H9 (cell line): ENCODE results near the gene PUM2. TPM values are rescaled to one million over a fixed set of nuclear protein-coding genes. Genes with fewer than 3 reads are reported as not detected.

ENCODE experiments used
- DNase-seq: peaks from one replicate; pipeline ENCODE4 v3.0.0-alpha.2; 2017
- H2AFZ ChIP-seq: one replicate; pipeline ENCODE4 v1.6.1; 2013; ENCODE audit warnings: mild to moderate bottlenecking, low read length, control low read depth, moderate library complexity
- H2AK5ac ChIP-seq: 2 replicates; pipeline ENCODE4 v1.6.1; 2013; ENCODE audit warnings: low read length, control low read depth, mixed read lengths; ENCODE audit not compliant: insufficient read length
- H2BK120ac ChIP-seq: one replicate; pipeline ENCODE4 v1.6.1; 2013; ENCODE audit warnings: low read depth, mild to moderate bottlenecking, low read length, control low read depth, inconsistent platforms; ENCODE audit not compliant: poor library complexity, severe bottlenecking
- H2BK12ac ChIP-seq: 2 replicates; pipeline ENCODE4 v1.6.1; 2013; ENCODE audit warnings: low read length, control low read depth, mixed read lengths, low read depth; ENCODE audit not compliant: insufficient read length
- H2BK15ac ChIP-seq: 2 replicates; pipeline ENCODE4 v1.6.1; 2013; ENCODE audit warnings: low read depth, low read length, control low read depth
- H2BK20ac ChIP-seq: one replicate; pipeline ENCODE4 v1.6.1; 2013; ENCODE audit warnings: low read depth, mild to moderate bottlenecking, low read length, control low read depth, inconsistent platforms; ENCODE audit not compliant: poor library complexity, severe bottlenecking
- H2BK5ac ChIP-seq: 2 replicates; pipeline ENCODE4 v1.6.1; 2013; ENCODE audit warnings: low read length, control low read depth, mixed read lengths; ENCODE audit not compliant: insufficient read length
- H3K14ac ChIP-seq: 2 replicates; pipeline ENCODE4 v1.6.1; 2013; ENCODE audit warnings: low read length, control low read depth; ENCODE audit not compliant: insufficient read depth
- H3K18ac ChIP-seq: 2 replicates; pipeline ENCODE4 v1.6.1; 2013; ENCODE audit warnings: low read depth, mild to moderate bottlenecking, mixed read lengths, low read length, control low read depth; ENCODE audit not compliant: insufficient read length
- H3K23ac ChIP-seq: 2 replicates; pipeline ENCODE4 v1.6.1; 2013; ENCODE audit warnings: low read length, control low read depth, mixed read lengths, low read depth; ENCODE audit not compliant: insufficient read length
- H3K23me2 ChIP-seq: 2 replicates; pipeline ENCODE4 v1.6.1; 2013; ENCODE audit warnings: low read depth, mild to moderate bottlenecking, mixed read lengths, low read length, control low read depth; ENCODE audit not compliant: insufficient read length, poor library complexity, severe bottlenecking
- H3K27ac ChIP-seq: 2 replicates; pipeline ENCODE4 v1.5.1; 2013; ENCODE audit warnings: low read length, control low read depth, mixed read lengths, low read depth; ENCODE audit not compliant: insufficient read length
- H3K27me3 ChIP-seq: 2 replicates; pipeline ENCODE4 v1.6.1; 2013; ENCODE audit warnings: low read length, control low read depth, inconsistent platforms; ENCODE audit not compliant: insufficient read depth
- H3K4ac ChIP-seq: 2 replicates; pipeline ENCODE4 v1.6.1; 2013; ENCODE audit warnings: low read depth, mild to moderate bottlenecking, control low read depth, inconsistent platforms, low read length, moderate library complexity
- H3K4me1 ChIP-seq: 2 replicates; pipeline ENCODE4 v1.6.1; 2013; ENCODE audit warnings: low read length, control low read depth, inconsistent platforms; ENCODE audit not compliant: insufficient read depth
- H3K4me2 ChIP-seq: 2 replicates; pipeline ENCODE4 v1.6.1; 2013; ENCODE audit warnings: low read length, control low read depth, mixed read lengths; ENCODE audit not compliant: insufficient read length, insufficient read depth
- H3K56ac ChIP-seq: 2 replicates; pipeline ENCODE4 v1.6.1; 2013; ENCODE audit warnings: low read depth, mild to moderate bottlenecking, mixed read lengths, low read length, control low read depth; ENCODE audit not compliant: insufficient read length
- H3K79me1 ChIP-seq: 2 replicates; pipeline ENCODE4 v1.6.1; 2013; ENCODE audit warnings: low read depth, mild to moderate bottlenecking, moderate library complexity, low read length, control low read depth, inconsistent platforms; ENCODE audit not compliant: insufficient read depth, poor library complexity, severe bottlenecking
- H3K79me2 ChIP-seq: 2 replicates; pipeline ENCODE4 v1.6.1; 2013; ENCODE audit warnings: low read length, control low read depth, inconsistent platforms; ENCODE audit not compliant: insufficient read depth
- H3K9ac ChIP-seq: 2 replicates; pipeline ENCODE4 v1.6.1; 2013; ENCODE audit warnings: low read length, control low read depth, mixed read lengths; ENCODE audit not compliant: insufficient read length; ENCODE audit errors: extremely low read depth
- H3K9me3 ChIP-seq: one replicate; pipeline ENCODE4 v1.6.1; 2013; ENCODE audit warnings: low read depth, low read length, inconsistent platforms; ENCODE audit not compliant: control insufficient read depth
- H3T11ph ChIP-seq: one replicate; pipeline ENCODE4 v1.6.1; 2013; ENCODE audit warnings: mild to moderate bottlenecking, low read length, control low read depth, inconsistent platforms
- H4K20me1 ChIP-seq: one replicate; pipeline ENCODE4 v1.6.1; 2013; ENCODE audit not compliant: control insufficient read depth, insufficient read length, insufficient read depth
- H4K5ac ChIP-seq: 2 replicates; pipeline ENCODE4 v1.6.1; 2013; ENCODE audit warnings: low read depth, mild to moderate bottlenecking, mixed read lengths, low read length, control low read depth; ENCODE audit not compliant: insufficient read length
- H4K8ac ChIP-seq: replicated peaks from 2 replicates; pipeline ENCODE4 v1.6.1; 2013; ENCODE audit warnings: low read length, control low read depth, mixed read lengths, low read depth; ENCODE audit not compliant: insufficient read length
- H4K91ac ChIP-seq: 2 replicates; pipeline ENCODE4 v1.6.1; 2013; ENCODE audit warnings: low read depth, mild to moderate bottlenecking, moderate library complexity, mixed read lengths, low read length, control low read depth; ENCODE audit not compliant: insufficient read length
- H3K27ac Mint-ChIP-seq, 3 experiments: 2 replicates in 2 of 3; 3 replicates in 1 of 3; pipeline ENCODE4 v1.8.0; 2020 to 2021; ENCODE audit warnings: mixed read lengths in 3 of 3, mild to moderate bottlenecking in 1 of 3, moderate library complexity in 1 of 3
- H3K27me3 Mint-ChIP-seq: 2 replicates; pipeline ENCODE4 v1.8.0; 2021; ENCODE audit warnings: low read depth, mild to moderate bottlenecking, moderate library complexity, mixed read lengths
- H3K36me3 Mint-ChIP-seq, 3 experiments: 2 replicates in 2 of 3; 3 replicates in 1 of 3; pipeline ENCODE4 v1.8.0; 2020 to 2021; ENCODE audit warnings: low read depth in 3 of 3, mixed read lengths in 3 of 3; ENCODE audit not compliant: insufficient read depth in 1 of 3
- H3K4me1 Mint-ChIP-seq, 2 experiments: 2 replicates each; pipeline ENCODE4 v1.8.0; 2020; ENCODE audit warnings: mixed read lengths in 2 of 2
- H3K4me3 Mint-ChIP-seq, 2 experiments: 2 replicates in 1 of 2; 3 replicates in 1 of 2; pipeline ENCODE4 v1.8.0; 2020 to 2021; ENCODE audit warnings: mild to moderate bottlenecking in 2 of 2, mixed read lengths in 2 of 2, moderate library complexity in 1 of 2
- H3K9me3 Mint-ChIP-seq, 2 experiments: 2 replicates in 1 of 2; 3 replicates in 1 of 2; pipeline ENCODE4 v1.8.0; 2020; ENCODE audit warnings: mild to moderate bottlenecking in 2 of 2, mixed read lengths in 2 of 2, moderate library complexity in 1 of 2
- WGBS: extraction: QIAGEN DNeasy Blood & Tissue Kit; methylation state at CpG from one replicate; pipeline ENCODE4 v1.1.7; 2013; ENCODE audit warnings: missing lambda C conversion rate, low lambda C conversion rate, mixed read lengths; ENCODE audit not compliant: insufficient read length; ENCODE audit errors: extremely low coverage; 5-methylcytosine and 5-hydroxymethylcytosine counted together
- total RNA-seq: library from RNA; stranded (reverse); gene quantifications from 2 replicates; pipeline ENCODE4 v1.2.1, GENCODE V29; 2021
- TF ChIP-seq, protein P1 (sequence below): fragments of 200-600 bp; sonication (generic); conservative IDR thresholded peaks from 3 replicates; pipeline ENCODE4 v1.8.0; 2021; ENCODE audit warnings: antibody characterized with exemption, mild to moderate bottlenecking

The PUM2 gene
- total RNA-seq, 1 experiment from 2014 or later, result 96.6 TPM

- Histone ChIP-seq H3K56ac (no peak overlapping the region), H3K23me2 (no peaks in the 10 kb centered on the region), H2AFZ (no peak overlapping the region), H2BK12ac (no peak overlapping the region), H3T11ph (no peak overlapping the region), H4K20me1 (no peaks in the 10 kb centered on the region), H3K18ac (no peak overlapping the region), H3K9ac (no peak overlapping the region), H4K5ac (no peak overlapping the region), H3K27ac (no peak overlapping the region), H3K4ac (no peak overlapping the region), H2BK20ac (no peak overlapping the region), H2AK5ac (no peak overlapping the region), H3K14ac (no peak overlapping the region), H3K9me3 (no peaks in the 10 kb centered on the region), H3K79me2 (no peaks in the 10 kb centered on the region), H3K4me2 (no peak overlapping the region), H2BK120ac (no peak overlapping the region), H2BK15ac (no peak overlapping the region), H4K8ac (no peak overlapping the region), H3K27me3 (no peaks in the 10 kb centered on the region), H3K23ac (no peak overlapping the region), H3K79me1 (no peaks in the 10 kb centered on the region), H4K91ac (no peak overlapping the region), H3K4me1 (no peaks in the 10 kb centered on the region), H2BK5ac (no peak overlapping the region)
- Mint-ChIP-seq H3K27me3 (peaks cover 19% of the 10 kb centered on the region), H3K4me3 (no peak overlapping the region), H3K36me3 (no peaks in the 10 kb centered on the region), H3K4me1 (peaks cover 0 to 3% of the 10 kb centered on the region in 2 experiments; a peak in 1 of 4 replicates), H3K9me3 (no peaks in the 10 kb centered on the region), H3K27ac (no peak overlapping the region)
- DNase-seq, result no peak
- no CpG with 5 or more reads among the region's 1 CpG for WGBS
- TF ChIP-seq, protein P1, sequence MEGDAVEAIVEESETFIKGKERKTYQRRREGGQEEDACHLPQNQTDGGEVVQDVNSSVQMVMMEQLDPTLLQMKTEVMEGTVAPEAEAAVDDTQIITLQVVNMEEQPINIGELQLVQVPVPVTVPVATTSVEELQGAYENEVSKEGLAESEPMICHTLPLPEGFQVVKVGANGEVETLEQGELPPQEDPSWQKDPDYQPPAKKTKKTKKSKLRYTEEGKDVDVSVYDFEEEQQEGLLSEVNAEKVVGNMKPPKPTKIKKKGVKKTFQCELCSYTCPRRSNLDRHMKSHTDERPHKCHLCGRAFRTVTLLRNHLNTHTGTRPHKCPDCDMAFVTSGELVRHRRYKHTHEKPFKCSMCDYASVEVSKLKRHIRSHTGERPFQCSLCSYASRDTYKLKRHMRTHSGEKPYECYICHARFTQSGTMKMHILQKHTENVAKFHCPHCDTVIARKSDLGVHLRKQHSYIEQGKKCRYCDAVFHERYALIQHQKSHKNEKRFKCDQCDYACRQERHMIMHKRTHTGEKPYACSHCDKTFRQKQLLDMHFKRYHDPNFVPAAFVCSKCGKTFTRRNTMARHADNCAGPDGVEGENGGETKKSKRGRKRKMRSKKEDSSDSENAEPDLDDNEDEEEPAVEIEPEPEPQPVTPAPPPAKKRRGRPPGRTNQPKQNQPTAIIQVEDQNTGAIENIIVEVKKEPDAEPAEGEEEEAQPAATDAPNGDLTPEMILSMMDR, result no peak
These were observed 49.7 kb upstream of the PUM2 start for GRCh38 chr2:20400306-20400705.
